Retinal pigment epithelial cell (primary cell): ENCODE measurements around the gene SDK1.

Experiments
- DNase-seq: peaks from one replicate; pipeline ENCODE4 v3.0.0-alpha.2; 2010; ENCODE audit warnings: low read depth
- H3K4me3 ChIP-seq: 2 replicates; pipeline ENCODE4 v1.5.1; 2011; ENCODE audit warnings: mild to moderate bottlenecking, low read length, control low read depth, moderate library complexity
- CTCF ChIP-seq: conservative IDR thresholded peaks from 2 replicates; pipeline ENCODE4 v1.5.1; 2011; ENCODE audit warnings: low read depth, low read length, control low read depth, inconsistent platforms

Gene SDK1

GRCh38 chr7:4189131-4189570 lies 888.1 kb downstream of the SDK1 start:
- no peak for TF ChIP-seq CTCF
- H3K4me3 ChIP-seq: peak overlapping the region; percentile 8
- DNase-seq: peak; percentile 38

- H3K4me3 ChIP-seq: no peak overlapping the region
- TF ChIP-seq CTCF: no peak
- no peak for DNase-seq
Measured at GRCh38 chr7:4190010-4190981, 889.2 kb downstream of the SDK1 start.

GRCh38 chr7:4191046-4191445 lies 890.0 kb downstream of the SDK1 start:
- no peak for TF ChIP-seq CTCF
- no peak overlapping the region for H3K4me3 ChIP-seq
- DNase-seq: no peak

- no peak for TF ChIP-seq CTCF
- DNase-seq: no peak
- no peak overlapping the region for H3K4me3 ChIP-seq
Measured at GRCh38 chr7:4191525-4191924, 890.5 kb downstream of the SDK1 start.

- DNase-seq: no peak
- TF ChIP-seq CTCF: no peak
- no peak overlapping the region for H3K4me3 ChIP-seq
Measured at GRCh38 chr7:4195660-4196059, 894.6 kb downstream of the SDK1 start.

GRCh38 chr7:4196121-4196819 lies 895.2 kb downstream of the SDK1 start:
- DNase-seq: no peak
- no peak for TF ChIP-seq CTCF
- no peak overlapping the region for H3K4me3 ChIP-seq
